Activated B cell treated with CpG ODN at 0.5 μM for 24 hours (primary cell): ENCODE measurements around the gene LRRC55. TPM values are rescaled to one million over a fixed set of nuclear protein-coding genes. Genes with fewer than 3 reads are reported as not detected.

Experiments
- ATAC-seq: fragments of 200-7000 bp; cut with Tn5 transposase; one replicate; pipeline ENCODE4 v1.10.0; 2021; ENCODE audit warnings: low read depth, mild to moderate bottlenecking, moderate library complexity
- CTCF ChIA-PET: fragments of 350-600 bp; sonication (Branson Sonifier 250); formaldehyde crosslinking; loops from one replicate; lab custom pipeline; 2021; ENCODE audit warnings: antibody characterized with exemption; lab: Charles Lee
- POLR2A ChIA-PET: fragments of 350-600 bp; sonication (Branson Sonifier 250); formaldehyde crosslinking; loops from one replicate; lab custom pipeline; 2021; ENCODE audit warnings: antibody characterized with exemption; lab: Charles Lee
- DNase-seq: peaks from one replicate; pipeline ENCODE4 v3.0.0; 2022
- H3K27ac Mint-ChIP-seq: one replicate; pipeline ENCODE4 v1.8.0; 2020; ENCODE audit warnings: mixed read lengths
- H3K27me3 Mint-ChIP-seq: one replicate; pipeline ENCODE4 v1.8.0; 2021; ENCODE audit warnings: mixed read lengths
- H3K36me3 Mint-ChIP-seq: one replicate; pipeline ENCODE4 v1.8.0; 2021; ENCODE audit warnings: low read depth, mixed read lengths
- H3K4me1 Mint-ChIP-seq: one replicate; pipeline ENCODE4 v1.8.0; 2021; ENCODE audit warnings: mixed read lengths
- H3K4me3 Mint-ChIP-seq: one replicate; pipeline ENCODE4 v1.8.0; 2020; ENCODE audit warnings: mild to moderate bottlenecking, mixed read lengths
- H3K9me3 Mint-ChIP-seq: one replicate; pipeline ENCODE4 v1.8.0; 2020; ENCODE audit warnings: mixed read lengths
- CTCF ChIP-seq: fragments of 200-600 bp; IDR thresholded peaks from one replicate; pipeline ENCODE4 v1.8.0; 2022; ENCODE audit warnings: antibody characterized with exemption, mild to moderate bottlenecking
- intact Hi-C: fragments of 100-400 bp; cut with micrococcal nuclease; formaldehyde crosslinking; loops from one replicate; pipeline ENCODE4 v1.15.1; 2024
- total RNA-seq: library from RNA; stranded (reverse); gene quantifications from 2 replicates; pipeline ENCODE4 v1.2.3, GENCODE V29; 2022

LRRC55 gene
- total RNA-seq, 1 donor from 2014 or later = not detected

- POLR2A ChIA-PET = no interaction called here
- no peaks in the 10 kb centered on the region for H3K9me3 Mint-ChIP-seq
- peaks cover 7% of the 10 kb centered on the region for H3K27me3 Mint-ChIP-seq
- no peak for ATAC-seq
- H3K36me3 Mint-ChIP-seq = no peaks in the 10 kb centered on the region
- no peak overlapping the region for H3K27ac Mint-ChIP-seq
- intact Hi-C loops = no loop called here
- CTCF ChIA-PET = no interaction called here
- no peaks in the 10 kb centered on the region for H3K4me1 Mint-ChIP-seq
- no peak for DNase-seq
- no peak for TF ChIP-seq CTCF
- H3K4me3 Mint-ChIP-seq = no peak overlapping the region
These were observed 21.1 kb upstream of the LRRC55 start for GRCh38 chr11:57160665-57161064.

GRCh38 chr11:57161351-57161750 lies 20.4 kb upstream of the LRRC55 start:
- no peak overlapping the region for H3K4me3 Mint-ChIP-seq
- H3K27me3 Mint-ChIP-seq = peaks cover 6% of the 10 kb centered on the region
- DNase-seq (no peak), ATAC-seq (no peak)
- TF ChIP-seq CTCF = no peak
- CTCF ChIA-PET = no interaction called here
- POLR2A ChIA-PET = no interaction called here
- no peak overlapping the region for H3K27ac Mint-ChIP-seq
- intact Hi-C loops = no loop called here
- H3K9me3 Mint-ChIP-seq = no peaks in the 10 kb centered on the region
- H3K36me3 Mint-ChIP-seq = no peaks in the 10 kb centered on the region
- H3K4me1 Mint-ChIP-seq = no peaks in the 10 kb centered on the region

- ChIA-PET POLR2A (no interaction called here), CTCF (no interaction called here)
- H3K4me1 Mint-ChIP-seq = no peaks in the 10 kb centered on the region
- peaks cover 6% of the 10 kb centered on the region for H3K27me3 Mint-ChIP-seq
- no peaks in the 10 kb centered on the region for H3K36me3 Mint-ChIP-seq
- H3K4me3 Mint-ChIP-seq = no peak overlapping the region
- no peak for DNase-seq
- no peak for ATAC-seq
- no peak for TF ChIP-seq CTCF
- no peaks in the 10 kb centered on the region for H3K9me3 Mint-ChIP-seq
- no peak overlapping the region for H3K27ac Mint-ChIP-seq
- intact Hi-C loops = no loop called here
These were observed 19.4 kb upstream of the LRRC55 start for GRCh38 chr11:57162179-57162898.

GRCh38 chr11:57163160-57163868 lies 18.4 kb upstream of the LRRC55 start:
- POLR2A ChIA-PET = no interaction called here
- CTCF ChIA-PET = no interaction called here
- H3K27ac Mint-ChIP-seq = no peak overlapping the region

More at GRCh38 chr11:57163160-57163868, 18.4 kb upstream of the LRRC55 start:
- Mint-ChIP-seq H3K9me3 (peaks cover 2% of the 10 kb centered on the region), H3K27me3 (peaks cover 8% of the 10 kb centered on the region), H3K36me3 (no peaks in the 10 kb centered on the region), H3K4me3 (no peak overlapping the region), H3K4me1 (no peaks in the 10 kb centered on the region)
- DNase-seq = no peak
- intact Hi-C loops = no loop called here
- no peak for TF ChIP-seq CTCF
- no peak for ATAC-seq
